IMR-90 (cell line): ENCODE results near the gene MAP1LC3B.

Experiments
- CTCF ChIP-seq: conservative IDR thresholded peaks from 2 replicates; pipeline ENCODE4 v1.5.1; 2012; ENCODE audit warnings: mild to moderate bottlenecking, low read depth, low read length, improper control_type of control experiment
- POLR2A ChIP-seq: IDR thresholded peaks from 2 replicates; pipeline ENCODE4 v1.6.1; 2012; ENCODE audit warnings: mild to moderate bottlenecking, low read depth, low read length

- no peak for TF ChIP-seq POLR2A
- TF ChIP-seq CTCF, result no peak
Measured at GRCh38 chr16:87443964-87444363, 51.8 kb downstream of the MAP1LC3B start.
